Natural killer cell treated with Interleukin-12 subunit alpha and Interleukin-12 subunit beta and Interleukin-15 and Interleukin-18, amount 100 ng/mL, for 72 hours (primary cell): Measurements from ENCODE around the gene SGCD. TPM values are rescaled to one million over a fixed set of nuclear protein-coding genes. Genes with fewer than 3 reads are reported as not detected.
"Not testable (repeated sequence)": the region's sequence is repeated elsewhere in the genome, so short reads cannot be mapped to it uniquely, and the experiment has no call there.

Experiments
- ATAC-seq, 2 donors: fragments of 150-1000 bp; cut with Tn5 transposase in 1 of 2; sonication (Bioruptor Pico), chemical (Tn5 transposase) in 1 of 2; 2 replicates each; pipeline ENCODE4 v1.10.0; 2021
- DNase-seq: peaks from one replicate; pipeline ENCODE4 v3.0.0; 2022; ENCODE audit warnings: low spot score
- H3K27ac Mint-ChIP-seq, 2 donors: 1 replicate in 1 of 2; 2 replicates in 1 of 2; pipeline ENCODE4 v1.8.0; 2022; ENCODE audit warnings: mixed read lengths in 2 of 2, mild to moderate bottlenecking in 1 of 2, moderate library complexity in 1 of 2
- H3K27me3 Mint-ChIP-seq, 2 donors: 1 replicate in 1 of 2; 2 replicates in 1 of 2; pipeline ENCODE4 v1.8.0; 2022; ENCODE audit warnings: mixed read lengths in 2 of 2
- H3K36me3 Mint-ChIP-seq: one replicate; pipeline ENCODE4 v1.8.0; 2022; ENCODE audit warnings: mixed read lengths
- H3K4me1 Mint-ChIP-seq, 2 donors: 1 replicate in 1 of 2; 2 replicates in 1 of 2; pipeline ENCODE4 v1.8.0; 2022; ENCODE audit warnings: low read depth in 2 of 2, mixed read lengths in 2 of 2, mild to moderate bottlenecking in 1 of 2
- H3K4me3 Mint-ChIP-seq: one replicate; pipeline ENCODE4 v1.8.0; 2022; ENCODE audit warnings: mixed read lengths
- H3K9me3 Mint-ChIP-seq: 2 replicates; pipeline ENCODE4 v1.8.0; 2022; ENCODE audit warnings: mixed read lengths
- total RNA-seq, 2 donors: library from RNA; stranded (reverse); gene quantifications; one replicate each; pipeline ENCODE4 v1.2.3, GENCODE V29; 2022

SGCD gene
- total RNA-seq, 2 donors from 2014 or later, result 0.20 TPM; not detected in 1

- H3K4me3 Mint-ChIP-seq, result no peak overlapping the region
- DNase-seq, result no peak
- no peaks in the 10 kb centered on the region for H3K4me1 Mint-ChIP-seq
- H3K9me3 Mint-ChIP-seq, result no peaks in the 10 kb centered on the region
- H3K27ac Mint-ChIP-seq, result no peak overlapping the region
- peaks cover 17 to 33% of the 10 kb centered on the region in 2 donors for H3K27me3 Mint-ChIP-seq
- no peak for ATAC-seq
- no peaks in the 10 kb centered on the region for H3K36me3 Mint-ChIP-seq
These were observed 327.5 kb downstream of the SGCD start for GRCh38 chr5:156654444-156654843.

DNA sequence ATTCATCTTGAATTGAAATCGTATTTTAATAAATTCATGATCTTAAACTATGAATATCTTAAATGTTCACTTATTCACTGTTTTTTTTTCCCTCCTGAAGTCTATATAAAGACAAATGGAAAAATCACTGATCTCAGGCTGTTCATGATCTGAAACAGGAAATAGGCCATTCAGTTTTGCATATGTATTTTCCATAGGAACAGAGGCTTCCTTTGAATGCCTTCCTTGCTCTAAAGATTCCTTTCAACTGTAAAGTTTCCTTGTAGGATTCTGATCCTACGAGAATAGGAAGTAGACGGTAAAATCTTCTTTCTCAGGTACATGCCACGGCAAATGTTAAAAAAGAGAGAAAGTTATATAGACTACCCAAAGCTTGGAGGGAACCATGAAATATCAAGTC lies 328.8 kb downstream of the SGCD start:
- H3K4me3 Mint-ChIP-seq, result no peak overlapping the region
- no peaks in the 10 kb centered on the region for H3K9me3 Mint-ChIP-seq
- H3K4me1 Mint-ChIP-seq, result no peaks in the 10 kb centered on the region
- peaks cover 15 to 26% of the 10 kb centered on the region in 2 donors for H3K27me3 Mint-ChIP-seq
- ATAC-seq, result no peak
- DNase-seq, result no peak
- peak overlapping the region in 1 of 2 donors; percentile 9 for H3K27ac Mint-ChIP-seq
- no peaks in the 10 kb centered on the region for H3K36me3 Mint-ChIP-seq

- not testable (repeated sequence) for H3K27me3 Mint-ChIP-seq, H3K27ac Mint-ChIP-seq, DNase-seq, H3K4me1 Mint-ChIP-seq, ATAC-seq, H3K36me3 Mint-ChIP-seq, H3K9me3 Mint-ChIP-seq, H3K4me3 Mint-ChIP-seq
These were observed 337.9 kb downstream of the SGCD start for GRCh38 chr5:156664832-156665231.

- ATAC-seq, DNase-seq, H3K9me3 Mint-ChIP-seq, H3K27ac Mint-ChIP-seq, H3K4me3 Mint-ChIP-seq, H3K36me3 Mint-ChIP-seq, H3K4me1 Mint-ChIP-seq, H3K27me3 Mint-ChIP-seq: not testable (repeated sequence)
These were observed 339.7 kb downstream of the SGCD start for GRCh38 chr5:156666686-156667085.

DNA sequence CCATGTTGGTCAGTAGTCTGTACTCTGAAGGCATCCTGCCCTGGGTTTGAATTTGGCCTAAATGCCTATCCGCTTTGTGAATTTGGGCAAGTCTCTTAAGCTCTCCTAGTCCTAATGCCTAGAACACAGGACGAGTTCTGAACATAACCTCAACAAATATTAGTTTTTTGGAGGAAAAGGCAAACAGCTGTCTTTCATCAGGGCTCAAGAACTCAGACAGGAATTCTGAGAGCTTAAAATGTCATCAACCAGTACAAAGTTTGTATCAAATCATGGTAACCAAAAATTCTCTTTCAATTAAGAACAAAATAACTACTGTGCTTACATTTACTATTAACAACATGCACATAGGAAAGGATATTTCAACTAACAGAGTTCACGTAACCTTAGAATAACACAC lies 340.7 kb downstream of the SGCD start:
- no peaks in the 10 kb centered on the region for H3K4me1 Mint-ChIP-seq
- no peak for ATAC-seq
- H3K9me3 Mint-ChIP-seq, result no peaks in the 10 kb centered on the region
- H3K27ac Mint-ChIP-seq, result peak overlapping the region in 1 of 2 donors; percentile 57
- no peak overlapping the region for H3K4me3 Mint-ChIP-seq
- no peaks in the 10 kb centered on the region for H3K36me3 Mint-ChIP-seq
- DNase-seq, result no peak
- peaks cover 0 to 11% of the 10 kb centered on the region in 2 donors for H3K27me3 Mint-ChIP-seq

- no peaks in the 10 kb centered on the region for H3K36me3 Mint-ChIP-seq
- no peak overlapping the region for H3K27ac Mint-ChIP-seq
- no peaks in the 10 kb centered on the region for H3K4me1 Mint-ChIP-seq
- no peak overlapping the region for H3K4me3 Mint-ChIP-seq
- peaks cover 5 to 14% of the 10 kb centered on the region in 2 donors for H3K27me3 Mint-ChIP-seq
- DNase-seq (no peak), ATAC-seq (no peak)
- no peaks in the 10 kb centered on the region for H3K9me3 Mint-ChIP-seq
These were observed 342.5 kb downstream of the SGCD start for GRCh38 chr5:156669416-156669815.

DNA sequence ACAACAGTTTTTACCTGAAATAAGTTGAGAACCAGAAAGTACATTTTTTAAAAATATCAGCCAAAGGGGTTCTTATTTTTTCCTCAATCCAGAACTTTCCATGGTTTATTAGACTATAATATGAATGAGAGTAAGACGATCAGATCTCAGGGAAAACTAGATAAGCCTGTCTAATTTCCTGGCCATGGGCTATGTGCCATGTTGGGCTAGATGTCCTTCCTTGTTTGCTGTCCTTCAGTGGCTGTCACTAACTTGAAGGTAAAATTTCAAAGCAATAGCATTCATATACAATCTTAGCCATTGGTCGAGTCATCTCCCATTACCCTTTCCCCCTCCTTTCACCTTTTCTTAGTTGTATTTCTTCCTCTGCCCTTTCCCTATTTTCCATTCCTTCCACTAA lies 343.7 kb downstream of the SGCD start:
- no peak for ATAC-seq
- H3K9me3 Mint-ChIP-seq, result no peaks in the 10 kb centered on the region
- no peaks in the 10 kb centered on the region for H3K4me1 Mint-ChIP-seq
- H3K27me3 Mint-ChIP-seq, result peaks cover 5 to 14% of the 10 kb centered on the region in 2 donors
- no peak overlapping the region for H3K27ac Mint-ChIP-seq
- no peak overlapping the region for H3K4me3 Mint-ChIP-seq
- DNase-seq, result no peak
- no peaks in the 10 kb centered on the region for H3K36me3 Mint-ChIP-seq

GRCh38 chr5:156675395-156675794 lies 348.4 kb downstream of the SGCD start:
- peaks cover 5 to 11% of the 10 kb centered on the region in 2 donors for H3K27me3 Mint-ChIP-seq
- H3K36me3 Mint-ChIP-seq, result no peaks in the 10 kb centered on the region

GRCh38 chr5:156677963-156678362 lies 351.0 kb downstream of the SGCD start:
- Mint-ChIP-seq H3K27ac (no peak overlapping the region), H3K4me3 (no peak overlapping the region)

More at GRCh38 chr5:156675395-156675794, 348.4 kb downstream of the SGCD start:
- H3K27ac Mint-ChIP-seq, result no peak overlapping the region
- ATAC-seq (no peak), DNase-seq (no peak)
- no peaks in the 10 kb centered on the region for H3K4me1 Mint-ChIP-seq
- no peaks in the 10 kb centered on the region for H3K9me3 Mint-ChIP-seq
- H3K4me3 Mint-ChIP-seq, result no peak overlapping the region

GRCh38 chr5:156678484-156678883 lies 351.5 kb downstream of the SGCD start:
- H3K36me3 Mint-ChIP-seq, result no peaks in the 10 kb centered on the region
- H3K9me3 Mint-ChIP-seq, result no peaks in the 10 kb centered on the region
- peaks cover 19 to 20% of the 10 kb centered on the region in 2 donors for H3K27me3 Mint-ChIP-seq

More at GRCh38 chr5:156677963-156678362, 351.0 kb downstream of the SGCD start:
- H3K9me3 Mint-ChIP-seq, result no peaks in the 10 kb centered on the region
- DNase-seq, result no peak
- no peaks in the 10 kb centered on the region for H3K36me3 Mint-ChIP-seq
- H3K4me1 Mint-ChIP-seq, result no peaks in the 10 kb centered on the region
- peaks cover 14 to 17% of the 10 kb centered on the region in 2 donors for H3K27me3 Mint-ChIP-seq
- ATAC-seq, result no peak

DNA sequence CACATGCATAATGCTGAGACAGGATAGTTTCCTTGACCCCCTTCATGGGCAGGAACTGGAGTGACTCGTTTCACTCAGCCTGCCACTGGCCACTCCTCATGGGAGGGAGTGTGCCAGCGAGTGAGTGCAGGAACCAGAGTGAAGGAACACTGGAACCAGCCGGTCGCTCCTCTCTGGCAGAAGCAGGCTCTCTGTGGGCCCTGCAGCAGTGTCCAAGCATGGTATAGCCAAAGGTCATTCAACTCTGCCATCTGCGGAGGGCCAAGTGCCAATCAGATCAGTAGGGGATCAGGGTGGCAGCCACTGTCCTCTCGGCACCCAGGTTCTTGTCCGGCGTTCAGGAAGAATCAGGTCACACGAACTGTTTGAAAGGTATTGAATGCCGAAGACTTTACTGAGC lies 353.9 kb downstream of the SGCD start:
- H3K27ac Mint-ChIP-seq, result no peak overlapping the region
- no peaks in the 10 kb centered on the region for H3K9me3 Mint-ChIP-seq
- no peak for DNase-seq
- H3K36me3 Mint-ChIP-seq, result no peaks in the 10 kb centered on the region
- no peak for ATAC-seq
- peaks cover 27 to 29% of the 10 kb centered on the region in 2 donors for H3K27me3 Mint-ChIP-seq
- no peaks in the 10 kb centered on the region for H3K4me1 Mint-ChIP-seq
- no peak overlapping the region for H3K4me3 Mint-ChIP-seq

More at GRCh38 chr5:156678484-156678883, 351.5 kb downstream of the SGCD start:
- ATAC-seq (no peak), DNase-seq (no peak)
- H3K4me3 Mint-ChIP-seq, result no peak overlapping the region
- no peaks in the 10 kb centered on the region for H3K4me1 Mint-ChIP-seq
- H3K27ac Mint-ChIP-seq, result no peak overlapping the region

- Mint-ChIP-seq H3K27ac (no peak overlapping the region), H3K36me3 (no peaks in the 10 kb centered on the region), H3K9me3 (no peaks in the 10 kb centered on the region), H3K27me3 (peaks cover 28 to 30% of the 10 kb centered on the region in 2 donors), H3K4me1 (no peaks in the 10 kb centered on the region), H3K4me3 (no peak overlapping the region)
- no peak for ATAC-seq
- DNase-seq, result no peak
These were observed 354.3 kb downstream of the SGCD start for GRCh38 chr5:156681265-156681664.

- Mint-ChIP-seq H3K27ac (no peak overlapping the region), H3K9me3 (no peaks in the 10 kb centered on the region), H3K36me3 (no peaks in the 10 kb centered on the region), H3K4me1 (no peaks in the 10 kb centered on the region), H3K27me3 (peaks cover 39 to 42% of the 10 kb centered on the region in 2 donors), H3K4me3 (no peak overlapping the region)
- ATAC-seq (no peak), DNase-seq (no peak)
These were observed 356.0 kb downstream of the SGCD start for GRCh38 chr5:156682971-156683370.

GRCh38 chr5:156683509-156683908 lies 356.5 kb downstream of the SGCD start:
- Mint-ChIP-seq H3K4me3 (no peak overlapping the region), H3K4me1 (no peaks in the 10 kb centered on the region), H3K9me3 (no peaks in the 10 kb centered on the region), H3K27me3 (peaks cover 39 to 45% of the 10 kb centered on the region in 2 donors), H3K36me3 (no peaks in the 10 kb centered on the region), H3K27ac (no peak overlapping the region)
- DNase-seq, result no peak
- ATAC-seq, result no peak

- no peak for DNase-seq
- H3K27me3 Mint-ChIP-seq, result peaks cover 44 to 49% of the 10 kb centered on the region in 2 donors
- ATAC-seq, result no peak
- H3K4me1 Mint-ChIP-seq, result no peaks in the 10 kb centered on the region
- H3K27ac Mint-ChIP-seq, result no peak overlapping the region
- no peak overlapping the region for H3K4me3 Mint-ChIP-seq
- H3K9me3 Mint-ChIP-seq, result no peaks in the 10 kb centered on the region
- no peaks in the 10 kb centered on the region for H3K36me3 Mint-ChIP-seq
These were observed 357.3 kb downstream of the SGCD start for GRCh38 chr5:156684216-156684615.
